H1 (cell line): ENCODE data around the gene UGT1A10. TPM values are rescaled to one million over a fixed set of nuclear protein-coding genes. Genes with fewer than 3 reads are reported as not detected.

Source experiments
- CTCF ChIA-PET: fragments of 300-600 bp; sonication (Branson Sonifier 250); formaldehyde crosslinking; loops from one replicate; lab custom pipeline; 2021; ENCODE audit not compliant: partially characterized antibody; lab: Charles Lee
- POLR2A ChIA-PET: fragments of 300-600 bp; sonication (Branson Sonifier 250); formaldehyde crosslinking; loops from one replicate; lab custom pipeline; 2021; ENCODE audit warnings: inconsistent platforms; ENCODE audit not compliant: partially characterized antibody; lab: Charles Lee
- DNase-seq, 2 experiments: peaks; one replicate each; pipeline versions ENCODE4 v3.0.0 to v3.0.0-alpha.2; 2010 to 2022; ENCODE audit warnings: low spot score in 2 of 2, low read depth in 1 of 2, mixed read lengths in 1 of 2
- FAIRE-seq: peaks from 2 replicates; lab custom pipeline; 2011; peaks lifted over from hg19 to GRCh38; lab: Jason Lieb, UNC
- H2AFZ ChIP-seq: 2 replicates; pipeline ENCODE4 v1.8.1; 2012; ENCODE audit warnings: low read length, inconsistent platforms
- H2AK5ac ChIP-seq: 2 replicates; pipeline ENCODE4 v1.6.1; 2013; ENCODE audit warnings: low read depth, low read length
- H2BK120ac ChIP-seq: replicated peaks from 2 replicates; pipeline ENCODE3; 2013; ENCODE audit warnings: low read depth, low read length, inconsistent platforms
- H2BK12ac ChIP-seq: 2 replicates; pipeline ENCODE4 v1.6.1; 2013; ENCODE audit warnings: low read depth, low read length
- H2BK15ac ChIP-seq: 2 replicates; pipeline ENCODE4 v1.6.1; 2013; ENCODE audit warnings: low read length
- H2BK20ac ChIP-seq: 2 replicates; pipeline ENCODE4 v1.6.1; 2013; ENCODE audit warnings: low read length
- H2BK5ac ChIP-seq: 2 replicates; pipeline ENCODE4 v1.6.1; 2013; ENCODE audit warnings: low read depth, low read length
- H3K14ac ChIP-seq: 2 replicates; pipeline ENCODE4 v1.6.1; 2013; ENCODE audit warnings: inconsistent platforms; ENCODE audit not compliant: insufficient read length
- H3K18ac ChIP-seq: 2 replicates; pipeline ENCODE4 v1.6.1; 2013; ENCODE audit warnings: low read length; ENCODE audit errors: extremely low read depth
- H3K23ac ChIP-seq: 2 replicates; pipeline ENCODE4 v1.6.1; 2013; ENCODE audit warnings: inconsistent platforms; ENCODE audit not compliant: insufficient read length
- H3K23me2 ChIP-seq: 2 replicates; pipeline ENCODE4 v1.6.1; 2013; ENCODE audit warnings: low read depth, low read length
- H3K27ac ChIP-seq: 2 replicates; pipeline ENCODE4 v1.6.1; 2011; ENCODE audit warnings: low read depth, low read length, inconsistent platforms
- H3K27me3 ChIP-seq, 4 experiments: replicated peaks in 1 of 4; 1 replicate in 1 of 4; 2 replicates in 3 of 4; pipeline versions ENCODE4 v1.6.1 to v1.8.1; 2011 to 2013; ENCODE audit warnings: low read length in 3 of 4, mild to moderate bottlenecking in 3 of 4, inconsistent platforms in 2 of 4, mixed read lengths in 2 of 4, moderate library complexity in 1 of 4; ENCODE audit not compliant: control insufficient read depth in 3 of 4, insufficient read depth in 3 of 4; ENCODE audit errors: extremely low read depth in 1 of 4
- H3K36me3 ChIP-seq, 4 experiments: 2 replicates each; pipeline versions ENCODE4 v1.6.1 to v1.8.1; 2011 to 2013; ENCODE audit warnings: mild to moderate bottlenecking in 4 of 4, low read length in 3 of 4, moderate library complexity in 2 of 4, control low read depth in 1 of 4, inconsistent platforms in 1 of 4; ENCODE audit not compliant: insufficient read depth in 4 of 4, control insufficient read depth in 2 of 4
- H3K4ac ChIP-seq: replicated peaks from 2 replicates; pipeline ENCODE3; 2013; ENCODE audit warnings: low read length, low read depth, mixed read lengths, inconsistent platforms; ENCODE audit not compliant: insufficient read length
- H3K4me1 ChIP-seq, 4 experiments: replicated peaks in 1 of 4; 1 replicate in 1 of 4; 2 replicates in 3 of 4; pipeline versions ENCODE4 v1.6.1 to v1.8.1; 2011 to 2013; ENCODE audit warnings: low read length in 3 of 4, inconsistent platforms in 2 of 4, mixed read lengths in 1 of 4; ENCODE audit not compliant: insufficient read depth in 4 of 4, control insufficient read depth in 3 of 4
- H3K4me2 ChIP-seq, 2 experiments: 2 replicates each; pipeline versions ENCODE4 v1.6.1 to v1.8.1; 2011 to 2013; ENCODE audit warnings: low read depth in 2 of 2, low read length in 2 of 2, control low read depth in 1 of 2, inconsistent platforms in 1 of 2, mild to moderate bottlenecking in 1 of 2; ENCODE audit not compliant: insufficient read depth in 1 of 2
- H3K4me3 ChIP-seq, 4 experiments: fragments of 200-600, 300-600 bp in 1 of 4; sonication (generic), shearing (Covaris generic), sonication (Bioruptor Twin) in 1 of 4; 2 replicates each; pipeline versions ENCODE4 v1.5.1 to v1.8.1; 2011 to 2016; ENCODE audit warnings: low read length in 4 of 4, low read depth in 3 of 4, control low read depth in 2 of 4, inconsistent platforms in 2 of 4, mild to moderate bottlenecking in 2 of 4, mixed read lengths in 1 of 4, moderate library complexity in 1 of 4; ENCODE audit not compliant: insufficient read depth in 2 of 4; ENCODE audit errors: extremely low read depth in 1 of 4
- H3K56ac ChIP-seq: replicated peaks from 2 replicates; pipeline ENCODE3; 2013; ENCODE audit warnings: low read depth, mild to moderate bottlenecking, mixed read lengths, low read length, inconsistent platforms; ENCODE audit not compliant: insufficient read length
- H3K79me1 ChIP-seq: 2 replicates; pipeline ENCODE4 v1.6.1; 2013; ENCODE audit warnings: low read depth, low read length, control low read depth
- H3K79me2 ChIP-seq, 2 experiments: 2 replicates each; pipeline versions ENCODE4 v1.6.1 to v1.8.1; 2012 to 2013; ENCODE audit warnings: low read length in 2 of 2, mild to moderate bottlenecking in 2 of 2, inconsistent platforms in 1 of 2; ENCODE audit not compliant: insufficient read depth in 2 of 2, control insufficient read depth in 1 of 2
- H3K9ac ChIP-seq, 4 experiments: replicated peaks in 1 of 4; 1 replicate in 1 of 4; 2 replicates in 3 of 4; pipeline versions ENCODE4 v1.6.1 to v1.8.1; 2011 to 2013; ENCODE audit warnings: low read depth in 3 of 4, low read length in 3 of 4, control low read depth in 2 of 4, mild to moderate bottlenecking in 2 of 4, moderate library complexity in 2 of 4, inconsistent platforms in 1 of 4; ENCODE audit errors: extremely low read depth in 1 of 4
- H3K9me3 ChIP-seq, 2 experiments: 2 replicates each; pipeline versions ENCODE4 v1.6.1 to v1.8.1; 2012 to 2013; ENCODE audit warnings: mild to moderate bottlenecking in 2 of 2, moderate library complexity in 2 of 2, control low read depth in 1 of 2, inconsistent platforms in 1 of 2, low read depth in 1 of 2, low read length in 1 of 2, mixed read lengths in 1 of 2; ENCODE audit not compliant: insufficient read depth in 2 of 2
- H4K20me1 ChIP-seq, 2 experiments: replicated peaks in 1 of 2; 2 replicates each; pipeline versions ENCODE3 to v1.8.1; 2011 to 2013; ENCODE audit warnings: inconsistent platforms in 2 of 2, low read length in 2 of 2, mild to moderate bottlenecking in 1 of 2; ENCODE audit not compliant: insufficient read depth in 2 of 2, control insufficient read depth in 1 of 2
- H4K5ac ChIP-seq: 2 replicates; pipeline ENCODE4 v1.6.1; 2013; ENCODE audit warnings: low read length, low read depth, mixed read lengths, inconsistent platforms; ENCODE audit not compliant: insufficient read length
- H4K8ac ChIP-seq: 2 replicates; pipeline ENCODE4 v1.8.0; 2013; ENCODE audit warnings: mild to moderate bottlenecking, moderate library complexity, low read length, inconsistent platforms; ENCODE audit not compliant: insufficient read depth; ENCODE audit errors: extremely low read depth
- H4K91ac ChIP-seq: replicated peaks from 2 replicates; pipeline ENCODE3; 2013; ENCODE audit warnings: low read length, mixed read lengths, inconsistent platforms; ENCODE audit not compliant: insufficient read length
- BCL11A ChIP-seq, 2 experiments: IDR thresholded peaks; one replicate each; pipeline ENCODE4 v1.6.1; 2011; ENCODE audit warnings: low read depth in 2 of 2, low read length in 2 of 2, mild to moderate bottlenecking in 2 of 2
- HDAC2 ChIP-seq, 2 experiments: fragments of 300-600 bp in 1 of 2; sonication (generic) in 1 of 2; IDR thresholded peaks; 2 replicates each; pipeline ENCODE4 v1.6.1; 2011 to 2012; ENCODE audit warnings: low read depth in 2 of 2, low read length in 2 of 2, mild to moderate bottlenecking in 2 of 2, moderate library complexity in 2 of 2, borderline replicate concordance in 1 of 2, inconsistent platforms in 1 of 2
- NANOG ChIP-seq: IDR thresholded peaks from 2 replicates; pipeline ENCODE4 v1.6.1; 2011; ENCODE audit warnings: low read length, low read depth, mild to moderate bottlenecking, inconsistent platforms; ENCODE audit not compliant: insufficient read depth, poor library complexity, severe bottlenecking
- RXRA ChIP-seq: IDR thresholded peaks from 2 replicates; pipeline ENCODE4 v1.6.1; 2011; ENCODE audit warnings: low read depth, mild to moderate bottlenecking, low read length, moderate library complexity; ENCODE audit not compliant: insufficient read depth
- SAP30 ChIP-seq: fragments of 300-600 bp; sonication (generic); IDR thresholded peaks from 2 replicates; pipeline ENCODE4 v1.7.1; 2012; ENCODE audit warnings: low read length, moderate library complexity, mild to moderate bottlenecking, inconsistent platforms; ENCODE audit not compliant: insufficient read depth, insufficient replicate concordance
- WGBS, 2 experiments: shearing (Covaris generic) in 1 of 2; methylation state at CpG; one replicate each; pipeline versions ENCODE4 v1.1.6 to v1.1.7; 2013 to 2015; ENCODE audit warnings: low lambda C conversion rate in 2 of 2, mixed read lengths in 2 of 2, inconsistent platforms in 1 of 2, low coverage in 1 of 2, missing lambda C conversion rate in 1 of 2; ENCODE audit not compliant: insufficient replicate concordance in 2 of 2, insufficient coverage in 1 of 2, insufficient read length in 1 of 2; ENCODE audit errors: extremely low coverage in 1 of 2, missing lambda C conversion rate in 1 of 2; 5-methylcytosine and 5-hydroxymethylcytosine counted together
- polyA plus RNA-seq, 7 experiments: library from polyadenylated mRNA; depleted of rRNA in 3 of 7; stranded (reverse) in 5 of 7; unstranded in 2 of 7; fragments of >200 nt in 5 of 7; fragments of 200-250 nt in 2 of 7; gene quantifications; 1 replicate in 5 of 7; 2 replicates in 1 of 7; 4 replicates in 1 of 7; pipeline versions ENCODE4 v1.2.1 to v1.2.3, GENCODE V29; 2011 to 2013; ENCODE audit warnings: missing spikeins in 2 of 7, mixed read lengths in 2 of 7
- total RNA-seq: library from RNA; stranded (reverse); fragmentation: NEBNext Ultra II Directional; extraction: Animal tissue kit (Norgen Biotek cat#: 25700); gene quantifications from 2 replicates; pipeline ENCODE4 v1.2.1, GENCODE V29; 2021
- TF ChIP-seq, protein P1 (sequence below): IDR thresholded peaks from 2 replicates; pipeline ENCODE4 v1.6.1; 2011; ENCODE audit warnings: low read length, improper control_type of control experiment

The UGT1A10 gene
- total and polyA plus RNA-seq, 2 of the 8 experiments (the other 6 are each of a cell fraction or from before 2014, with no cell fraction given): not detected

DNA sequence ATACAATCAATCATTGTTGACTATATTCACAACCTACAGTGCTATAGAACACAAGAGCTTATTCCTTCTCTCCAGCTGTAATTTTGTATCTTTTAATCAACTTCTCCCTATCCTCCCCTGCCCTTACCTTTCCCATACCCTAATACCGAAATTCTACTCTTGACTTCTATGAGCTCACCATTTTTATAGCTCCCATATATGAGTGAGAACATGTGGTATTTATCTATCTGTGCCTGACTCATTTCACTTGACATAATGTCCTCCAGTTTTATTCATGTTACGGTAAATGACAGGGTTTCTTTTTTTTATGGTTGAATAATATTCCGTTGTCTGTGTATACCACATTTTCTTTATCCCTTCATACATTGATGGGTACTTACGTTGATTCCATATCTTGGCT lies 144.5 kb downstream of the UGT1A10 start:
- H2BK12ac ChIP-seq: no peak overlapping the region
- no peaks in the 10 kb centered on the region for H3K79me2 ChIP-seq
- no peak overlapping the region for H2BK120ac ChIP-seq
- H3K9ac ChIP-seq: no peak overlapping the region
- no peaks in the 10 kb centered on the region; the same call in 1 of the 2 replicates for H3K23me2 ChIP-seq
- no peak overlapping the region for H3K18ac ChIP-seq
- H3K23ac ChIP-seq: no peak overlapping the region
- H3K9me3 ChIP-seq: peaks cover 9% of the 10 kb centered on the region in 2 experiments; a peak in 3 of 4 replicates
- 86 to 100% methylated on average over 1 to 4 of the region's 4 CpGs for WGBS, 2 experiments
- no peaks in the 10 kb centered on the region for H3K4me1 ChIP-seq
- H2BK5ac ChIP-seq: no peak overlapping the region
- POLR2A ChIA-PET: no interaction called here
- H3K14ac ChIP-seq: no peak overlapping the region
- H3K27ac ChIP-seq: no peak overlapping the region
- no peak overlapping the region for H4K91ac ChIP-seq
- no peak overlapping the region for H2BK15ac ChIP-seq
- no peak for TF ChIP-seq HDAC2 (IDR thresholded peaks at IDR 0.05; ENCODE audit: borderline replicate concordance in 1 of 2, low read depth in 2 of 2, low read length in 2 of 2)
- TF ChIP-seq RXRA: no peak
- TF ChIP-seq, protein P1, sequence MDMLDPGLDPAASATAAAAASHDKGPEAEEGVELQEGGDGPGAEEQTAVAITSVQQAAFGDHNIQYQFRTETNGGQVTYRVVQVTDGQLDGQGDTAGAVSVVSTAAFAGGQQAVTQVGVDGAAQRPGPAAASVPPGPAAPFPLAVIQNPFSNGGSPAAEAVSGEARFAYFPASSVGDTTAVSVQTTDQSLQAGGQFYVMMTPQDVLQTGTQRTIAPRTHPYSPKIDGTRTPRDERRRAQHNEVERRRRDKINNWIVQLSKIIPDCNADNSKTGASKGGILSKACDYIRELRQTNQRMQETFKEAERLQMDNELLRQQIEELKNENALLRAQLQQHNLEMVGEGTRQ: no peak
- TF ChIP-seq SAP30: no peak
- TF ChIP-seq BCL11A (IDR thresholded peaks at IDR 0.05; ENCODE audit: low read depth in 2 of 2, low read length in 2 of 2): no peak
- TF ChIP-seq NANOG: no peak
- H3K4me2 ChIP-seq: no peak overlapping the region
- no peak overlapping the region for H3K4ac ChIP-seq
- H3K56ac ChIP-seq: no peak overlapping the region
- H4K8ac ChIP-seq: no peak overlapping the region
- no peaks in the 10 kb centered on the region for H3K27me3 ChIP-seq
- no peaks in the 10 kb centered on the region for H3K36me3 ChIP-seq
- H4K5ac ChIP-seq: no peak overlapping the region
- H2AK5ac ChIP-seq: no peak overlapping the region
- no peak overlapping the region for H2BK20ac ChIP-seq
- DNase-seq (no peak), FAIRE-seq (no peak)
- no peaks in the 10 kb centered on the region for H3K79me1 ChIP-seq
- H4K20me1 ChIP-seq: no peaks in the 10 kb centered on the region
- CTCF ChIA-PET: no interaction called here
- no peak overlapping the region for H2AFZ ChIP-seq
- H3K4me3 ChIP-seq: no peak overlapping the region
